RPMI8226 (cell line): ENCODE data around the gene RHOXF2B.
"Not testable (repeated sequence)": the region's sequence is repeated elsewhere in the genome, so short reads cannot be mapped to it uniquely, and the experiment has no call there.

Experiments
- DNase-seq: peaks from one replicate; pipeline ENCODE4 v3.0.0-alpha.2; 2015

The RHOXF2B gene

DNA sequence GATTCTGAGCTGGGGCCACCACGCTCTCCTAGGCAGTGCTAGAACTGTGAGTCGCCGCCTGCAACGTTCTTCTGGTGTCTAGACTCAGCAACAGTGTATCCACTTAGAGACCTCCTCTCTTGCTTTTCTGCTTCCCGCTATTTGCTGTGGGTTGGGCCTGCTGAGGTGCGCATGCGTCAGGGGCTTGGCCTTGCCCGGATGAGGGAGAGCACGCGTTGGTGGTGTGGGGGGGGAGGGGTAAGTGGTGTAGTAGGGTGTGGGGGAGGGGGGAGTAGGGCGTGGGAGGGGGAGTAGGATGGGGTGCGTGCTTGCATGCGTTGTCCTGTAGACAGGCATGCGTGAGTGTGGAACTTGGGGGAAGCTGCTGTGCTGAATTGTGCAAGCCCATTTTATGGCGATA lies at the start of gene RHOXF2B:
Gene RHOXF2B, minus strand, starts transcription at position 101 of the 400 bp plus-strand sequence. CDS start 138 bp downstream, outside the sequence.
- DNase-seq: not testable (repeated sequence)

GRCh38 chrX:120125444-120125843 lies 48.0 kb upstream of the RHOXF2B start:
- DNase-seq: peak; percentile 32

- DNase-seq: no peak
Measured at GRCh38 chrX:120120223-120120622, 42.7 kb upstream of the RHOXF2B start.

DNA sequence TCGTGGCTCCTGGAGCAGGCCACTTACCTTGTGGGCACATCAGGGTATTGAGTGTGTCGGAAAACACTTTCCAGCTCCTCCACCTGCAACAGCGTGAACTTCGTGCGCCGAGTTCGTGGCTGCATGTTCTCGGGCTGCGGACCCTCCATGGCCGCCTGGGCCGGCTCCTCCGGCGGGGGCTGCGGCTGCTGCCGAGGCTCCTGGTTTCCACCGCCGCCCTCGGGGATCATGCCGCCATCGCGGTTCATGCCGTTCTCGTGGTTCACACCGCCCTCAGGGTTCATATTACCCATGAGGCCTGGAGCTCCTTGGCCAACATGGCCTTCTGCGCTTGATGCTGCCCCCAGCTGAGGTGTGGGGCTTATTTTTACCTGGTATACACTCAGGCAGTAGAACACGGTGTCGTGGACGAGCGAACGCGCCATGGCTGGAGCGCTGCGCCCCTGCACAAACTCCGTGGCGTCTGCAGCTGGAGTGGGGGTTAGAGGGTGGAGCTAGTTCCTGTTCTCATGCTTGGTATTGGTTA lies 38.0 kb upstream of the RHOXF2B start, which contains the start of gene RHOXF1:
Gene RHOXF1, minus strand, starts transcription at position 476 of the 526 bp plus-strand sequence. Its CDS starts 51 bp downstream, at position 425.
- no peak for DNase-seq

DNA sequence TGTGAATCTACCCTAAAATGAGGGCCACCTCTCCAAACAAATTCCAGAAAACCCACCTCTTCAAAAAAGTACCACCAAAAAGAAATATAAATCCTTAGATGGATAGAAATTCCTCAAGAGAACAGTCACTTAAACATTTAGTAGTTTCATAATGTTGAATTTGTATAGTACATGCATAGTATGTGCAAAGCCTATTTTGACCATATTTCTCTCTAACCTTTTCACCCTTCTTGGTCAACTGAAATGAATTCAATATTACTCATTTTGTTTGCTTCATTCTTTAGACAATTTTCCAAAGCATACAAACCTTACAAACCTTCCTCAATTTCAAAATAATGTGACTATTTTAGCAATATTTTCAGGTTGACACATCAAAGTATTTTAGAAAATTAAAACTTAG lies 34.1 kb upstream of the RHOXF2B start:
- no peak for DNase-seq

- no peak for DNase-seq
Measured at GRCh38 chrX:120109378-120109777, 31.9 kb upstream of the RHOXF2B start.

- DNase-seq: not testable (repeated sequence)
Measured at GRCh38 chrX:120104707-120105106, 27.2 kb upstream of the RHOXF2B start.

DNA sequence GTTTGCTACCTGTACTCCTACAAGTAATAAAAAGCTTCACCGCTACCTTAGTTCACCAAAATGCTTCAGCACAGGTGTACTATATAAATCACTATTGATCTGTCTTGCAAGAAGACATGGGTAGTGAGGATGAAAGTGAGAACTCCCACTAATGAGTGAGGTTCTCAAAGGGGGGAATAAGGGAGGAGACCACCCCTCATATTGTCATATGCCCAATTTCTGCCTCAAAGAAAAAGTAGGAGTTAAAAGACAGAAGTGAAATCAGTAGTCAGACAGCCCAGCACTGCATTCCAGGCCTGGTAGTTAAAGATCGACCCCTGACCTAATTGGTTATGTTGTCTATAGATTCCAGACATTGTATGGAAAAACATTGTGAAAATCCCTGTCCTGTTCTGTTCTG lies 23.6 kb upstream of the RHOXF2B start:
- DNase-seq: not testable (repeated sequence)

- DNase-seq: no peak
Measured at GRCh38 chrX:120090208-120090607, 12.7 kb upstream of the RHOXF2B start.

DNA sequence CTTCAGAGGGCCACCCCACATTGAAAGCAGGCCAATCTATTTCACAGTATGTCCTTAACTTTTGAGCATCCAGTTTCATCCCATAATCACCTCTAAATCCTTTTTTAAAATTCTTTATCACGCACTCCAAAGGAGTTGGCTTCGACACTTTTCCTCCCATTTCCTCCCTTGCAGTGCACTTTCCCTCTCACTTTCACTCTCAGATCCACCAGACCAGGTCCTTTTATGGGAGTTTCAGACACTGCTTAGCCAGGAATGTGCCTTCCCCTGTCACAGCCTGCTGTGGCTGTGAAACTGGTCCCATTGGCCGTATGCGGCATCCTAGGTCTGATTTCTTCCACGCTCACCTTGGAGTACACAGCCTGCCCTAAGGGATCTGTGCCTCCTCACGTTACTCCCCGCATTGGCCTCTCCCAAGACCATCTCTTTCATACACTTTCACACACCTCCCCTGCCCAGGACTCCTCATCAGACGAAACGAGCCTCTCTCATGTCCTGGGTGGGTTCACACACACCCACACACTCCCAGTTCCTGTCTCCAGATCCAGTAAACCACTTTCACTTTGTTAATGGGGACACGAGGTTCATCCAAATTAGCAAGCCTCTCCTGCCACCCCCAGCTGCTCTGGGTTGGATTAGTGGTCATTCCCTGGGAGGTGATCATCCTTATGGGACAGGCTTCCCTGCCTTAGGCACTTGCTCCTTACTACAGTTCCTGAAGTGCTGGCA lies 10.0 kb upstream of the RHOXF2B start:
- no peak for DNase-seq

DNA sequence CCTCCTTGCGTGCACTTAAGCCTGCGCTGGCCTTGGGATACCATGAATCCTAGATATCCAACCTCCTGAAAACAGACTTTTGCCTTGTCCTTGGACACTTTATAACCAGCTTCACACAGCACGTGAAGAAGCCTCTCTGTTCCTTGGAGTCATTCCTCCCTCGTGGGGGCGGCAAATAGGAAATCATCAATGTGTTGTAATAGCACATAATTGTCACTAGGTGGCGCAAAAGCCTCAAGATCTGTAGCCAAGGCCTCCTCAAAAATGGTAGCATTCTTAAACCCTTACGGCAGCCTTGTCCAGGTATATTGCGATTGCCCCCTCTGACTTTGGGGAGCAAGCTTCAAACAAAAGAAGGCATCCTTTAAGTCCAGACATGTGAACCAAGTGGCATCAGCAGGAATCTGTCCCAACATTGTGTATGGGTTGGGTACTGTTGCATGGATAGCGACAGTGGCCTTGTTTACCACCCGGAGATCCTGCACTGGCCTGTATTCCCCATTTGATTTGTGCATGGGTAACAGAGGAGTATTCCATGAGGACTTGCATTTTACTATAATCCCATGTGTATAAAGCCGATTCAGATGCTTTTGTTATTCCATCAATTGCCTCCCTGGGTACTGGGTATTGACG lies 8.2 kb upstream of the RHOXF2B start:
- not testable (repeated sequence) for DNase-seq

GRCh38 chrX:120066169-120066568 lies 11.3 kb downstream of the RHOXF2B start:
- DNase-seq: not testable (repeated sequence)

DNA sequence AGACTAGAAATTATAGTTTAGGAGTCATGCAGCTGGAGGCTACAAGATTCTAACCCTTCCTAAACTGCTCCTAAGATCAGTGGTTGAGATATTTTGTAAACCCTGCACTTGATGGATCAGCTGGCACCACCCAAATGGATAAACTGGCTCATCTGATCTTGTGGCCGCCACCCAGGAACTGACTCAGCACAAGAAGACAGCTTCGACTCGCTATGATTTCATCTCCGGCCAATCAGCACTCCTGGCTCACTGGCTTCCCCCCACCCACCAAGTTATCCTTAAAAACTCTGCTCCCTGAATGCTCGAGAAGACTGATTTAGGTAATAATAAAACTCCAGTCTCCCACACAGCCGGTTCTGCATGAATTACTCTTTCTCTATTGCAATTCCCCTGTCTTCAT lies 34.8 kb downstream of the RHOXF2B start:
- not testable (repeated sequence) for DNase-seq

DNA sequence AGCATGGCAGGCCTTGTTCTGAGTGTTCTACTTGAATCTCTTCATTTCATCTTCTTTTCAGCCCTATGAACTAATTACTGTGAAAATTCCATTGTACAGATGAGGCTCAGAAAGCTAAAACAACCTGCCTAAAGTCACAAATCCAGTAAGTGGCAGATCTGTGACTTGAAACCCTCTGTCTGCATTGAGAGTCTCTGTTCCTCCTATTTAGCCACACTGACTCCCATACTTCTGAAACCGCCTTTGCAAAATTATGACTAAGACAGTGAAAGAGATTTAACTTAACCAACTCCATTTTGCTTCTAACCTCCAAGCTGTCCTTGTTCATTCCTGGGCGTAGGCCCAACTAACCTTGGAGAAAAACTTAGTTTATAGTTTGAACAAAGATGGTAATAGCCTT lies 35.2 kb downstream of the RHOXF2B start:
- DNase-seq: not testable (repeated sequence)

GRCh38 chrX:120040176-120040575 lies 37.3 kb downstream of the RHOXF2B start:
- DNase-seq: not testable (repeated sequence)

GRCh38 chrX:120039087-120039733 lies 38.3 kb downstream of the RHOXF2B start:
- DNase-seq: not testable (repeated sequence)

- DNase-seq: peak; percentile 46
Measured at GRCh38 chrX:120036704-120037103, 40.8 kb downstream of the RHOXF2B start.

- DNase-seq: peak; percentile 86
Measured at GRCh38 chrX:120035522-120036309, 41.8 kb downstream of the RHOXF2B start.

DNA sequence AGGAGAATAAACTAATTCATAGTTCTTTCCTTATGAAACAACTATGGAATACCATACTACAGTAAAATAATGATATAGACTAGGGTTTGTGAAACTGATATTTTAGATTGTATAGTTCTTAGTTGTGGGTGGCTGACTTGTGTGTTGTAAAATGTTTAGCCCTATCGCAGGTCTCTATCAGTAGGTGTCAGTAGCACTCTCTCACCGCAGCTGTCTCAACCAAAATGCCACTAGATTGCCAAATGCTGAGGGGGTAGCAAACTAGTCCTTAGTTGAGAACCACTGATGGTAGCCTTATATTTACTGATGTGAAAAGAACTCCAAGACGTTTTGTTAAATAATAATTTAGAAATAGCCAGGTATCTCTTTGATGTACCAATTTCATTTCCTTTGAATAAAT lies 48.1 kb downstream of the RHOXF2B start:
- no peak for DNase-seq

GRCh38 chrX:120023259-120023658 lies 54.2 kb downstream of the RHOXF2B start:
- peak; percentile 62 for DNase-seq

DNA sequence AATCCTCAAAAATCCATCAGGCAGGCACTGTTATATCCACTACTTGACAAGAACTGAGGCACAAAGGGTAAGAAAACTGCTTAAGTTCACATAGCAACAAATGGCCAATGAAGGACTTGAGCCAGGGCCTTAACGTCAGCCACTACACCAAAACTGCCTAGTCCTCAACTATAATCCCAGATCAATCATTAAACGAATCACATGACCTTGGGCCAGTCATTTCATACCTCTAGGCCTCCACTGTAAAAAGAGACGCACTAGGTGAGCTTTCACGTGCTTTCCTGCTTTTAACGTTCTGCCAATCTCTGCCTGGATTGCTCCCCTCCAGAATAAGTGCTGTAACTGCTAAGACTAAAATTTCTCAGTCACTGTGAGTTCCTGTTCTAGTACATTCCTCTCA lies 54.7 kb downstream of the RHOXF2B start:
- no peak for DNase-seq
